RWPE1 (cell line): ENCODE measurements around the gene COL27A1.

Source experiments
- CTCF ChIA-PET: fragments of 350-600 bp; sonication (Branson Sonifier 250); formaldehyde crosslinking; extraction: SDS; loops from one replicate; lab custom pipeline; 2021; lab: Yijun Ruan, JAX
- POLR2A ChIA-PET: fragments of 400-600 bp; formaldehyde crosslinking; extraction: SDS; loops from one replicate; lab custom pipeline; 2020; ENCODE audit warnings: antibody characterized with exemption; ENCODE audit not compliant: low non-redundant PET; lab: Yijun Ruan, JAX
- DNase-seq: peaks from one replicate; pipeline ENCODE4 v3.0.0; 2012; ENCODE audit warnings: low spot score
- H3K27ac ChIP-seq: fragments of 450-650 bp; 2 replicates; pipeline ENCODE4 v1.5.1; 2017
- CTCF ChIP-seq: fragments of 450-650 bp; conservative IDR thresholded peaks from 2 replicates; pipeline ENCODE4 v1.5.1; 2017; ENCODE audit warnings: low read depth, mild to moderate bottlenecking

Gene COL27A1

GRCh38 chr9:114341991-114342390 is 186.7 kb downstream of the COL27A1 start:
- POLR2A ChIA-PET: no interaction called here
- CTCF ChIA-PET: interaction anchor here (1.1 kb wide), 1 partner anchor 187 kb away, joined by 3 read pairs; the partner anchor contains the start of gene COL27A1

GRCh38 chr9:114342755-114343440 is 187.6 kb downstream of the COL27A1 start:
- no peak for TF ChIP-seq CTCF
- CTCF ChIA-PET: interaction anchor here (0.6 to 1.1 kb wide), 3 partner anchors 41 to 264 kb away, joined by 3 read pairs; partner anchors contain the start of gene COL27A1
- peak overlapping the region; percentile 21; the same call in 1 of the 2 replicates for H3K27ac ChIP-seq
- DNase-seq: no peak
- POLR2A ChIA-PET: no interaction called here

More at GRCh38 chr9:114341991-114342390, 186.7 kb downstream of the COL27A1 start:
- no peak overlapping the region; the same call in 1 of the 2 replicates for H3K27ac ChIP-seq
- TF ChIP-seq CTCF: no peak
- DNase-seq: no peak

GRCh38 chr9:114343471-114344187 is 188.3 kb downstream of the COL27A1 start:
- peak; percentile 62 for DNase-seq
- H3K27ac ChIP-seq: peak overlapping the region; percentile 21
- CTCF ChIA-PET: interaction anchor here (0.6 to 0.7 kb wide), 2 partner anchors 40 to 263 kb away, joined by 3 read pairs; no protein-coding TSS in a partner anchor
- no peak for TF ChIP-seq CTCF
- POLR2A ChIA-PET: no interaction called here

GRCh38 chr9:114344188-114344566 is 188.8 kb downstream of the COL27A1 start:
- DNase-seq: no peak
- ChIA-PET POLR2A (no interaction called here), CTCF (no interaction called here)
- no peak overlapping the region for H3K27ac ChIP-seq
- TF ChIP-seq CTCF: no peak

GRCh38 chr9:114344692-114345091 is 189.4 kb downstream of the COL27A1 start:
- no peak for TF ChIP-seq CTCF
- H3K27ac ChIP-seq: no peak overlapping the region
- DNase-seq: no peak
- ChIA-PET POLR2A (no interaction called here), CTCF (interaction anchor here (0.6 kb wide), 1 partner anchor 1344 kb away, joined by 3 read pairs; no protein-coding TSS in a partner anchor)

GRCh38 chr9:114345493-114346065 is 190.2 kb downstream of the COL27A1 start:
- no peak for TF ChIP-seq CTCF
- ChIA-PET CTCF (interaction anchor here (0.6 kb wide), 1 partner anchor 14 kb away, joined by 3 read pairs; no protein-coding TSS in a partner anchor), POLR2A (no interaction called here)
- H3K27ac ChIP-seq: no peak overlapping the region
- no peak for DNase-seq
